NB4 (cell line): ENCODE data around the gene HEMK1.

Source experiments
- DNase-seq: peaks from one replicate; pipeline ENCODE4 v3.0.0; 2010; ENCODE audit warnings: low read depth
- H3K4me3 ChIP-seq: one replicate; pipeline ENCODE4 v1.5.1; 2011; ENCODE audit warnings: mild to moderate bottlenecking, low read depth, low read length, moderate library complexity
- MYC ChIP-seq: IDR thresholded peaks from 2 replicates; pipeline ENCODE4 v1.6.1; 2011; ENCODE audit warnings: low read depth, low read length
- POLR2A ChIP-seq: IDR thresholded peaks from 2 replicates; pipeline ENCODE4 v1.6.1; 2011; ENCODE audit warnings: mild to moderate bottlenecking; ENCODE audit not compliant: insufficient read length; ENCODE audit errors: extremely low read depth
- TF ChIP-seq, protein P1 (sequence below): IDR thresholded peaks from 2 replicates; pipeline ENCODE4 v1.6.1; 2011; ENCODE audit warnings: low read depth, low read length
- TF ChIP-seq, protein P2 (sequence below): IDR thresholded peaks from one replicate; pipeline ENCODE4 v1.5.1; 2012; ENCODE audit warnings: low read depth, low read length

Gene HEMK1

DNA sequence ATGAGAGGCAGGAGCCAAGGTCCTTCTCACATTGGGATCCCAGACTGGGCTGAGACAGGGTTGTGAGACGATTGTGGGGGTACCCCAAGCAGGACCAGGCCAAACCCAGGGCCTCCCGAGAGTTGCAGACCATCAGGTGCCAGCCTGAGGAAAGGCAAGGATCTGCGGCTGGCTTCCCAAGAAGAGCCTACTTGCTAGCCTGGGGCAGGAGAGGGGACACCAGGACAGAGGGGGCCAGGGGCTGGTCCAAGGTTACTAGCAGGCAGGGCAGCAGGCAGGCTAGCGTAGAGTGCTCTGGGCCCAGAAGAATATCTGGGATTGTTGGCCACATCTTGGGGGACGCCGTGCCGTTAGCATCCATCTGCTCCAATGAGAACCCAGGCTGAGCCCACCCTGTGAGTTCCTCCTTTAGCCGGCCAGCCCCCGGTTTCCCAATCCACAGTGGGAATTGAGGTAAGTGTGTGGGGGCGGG lies 41.7 kb downstream of the HEMK1 start:
- peak overlapping the region; percentile 94 for H3K4me3 ChIP-seq
- TF ChIP-seq POLR2A (no peak), MYC (no peak)
- TF ChIP-seq, protein P1, sequence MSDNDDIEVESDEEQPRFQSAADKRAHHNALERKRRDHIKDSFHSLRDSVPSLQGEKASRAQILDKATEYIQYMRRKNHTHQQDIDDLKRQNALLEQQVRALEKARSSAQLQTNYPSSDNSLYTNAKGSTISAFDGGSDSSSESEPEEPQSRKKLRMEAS, result no peak
- TF ChIP-seq, protein P2, sequence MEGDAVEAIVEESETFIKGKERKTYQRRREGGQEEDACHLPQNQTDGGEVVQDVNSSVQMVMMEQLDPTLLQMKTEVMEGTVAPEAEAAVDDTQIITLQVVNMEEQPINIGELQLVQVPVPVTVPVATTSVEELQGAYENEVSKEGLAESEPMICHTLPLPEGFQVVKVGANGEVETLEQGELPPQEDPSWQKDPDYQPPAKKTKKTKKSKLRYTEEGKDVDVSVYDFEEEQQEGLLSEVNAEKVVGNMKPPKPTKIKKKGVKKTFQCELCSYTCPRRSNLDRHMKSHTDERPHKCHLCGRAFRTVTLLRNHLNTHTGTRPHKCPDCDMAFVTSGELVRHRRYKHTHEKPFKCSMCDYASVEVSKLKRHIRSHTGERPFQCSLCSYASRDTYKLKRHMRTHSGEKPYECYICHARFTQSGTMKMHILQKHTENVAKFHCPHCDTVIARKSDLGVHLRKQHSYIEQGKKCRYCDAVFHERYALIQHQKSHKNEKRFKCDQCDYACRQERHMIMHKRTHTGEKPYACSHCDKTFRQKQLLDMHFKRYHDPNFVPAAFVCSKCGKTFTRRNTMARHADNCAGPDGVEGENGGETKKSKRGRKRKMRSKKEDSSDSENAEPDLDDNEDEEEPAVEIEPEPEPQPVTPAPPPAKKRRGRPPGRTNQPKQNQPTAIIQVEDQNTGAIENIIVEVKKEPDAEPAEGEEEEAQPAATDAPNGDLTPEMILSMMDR, result no peak
- no peak for DNase-seq

DNA sequence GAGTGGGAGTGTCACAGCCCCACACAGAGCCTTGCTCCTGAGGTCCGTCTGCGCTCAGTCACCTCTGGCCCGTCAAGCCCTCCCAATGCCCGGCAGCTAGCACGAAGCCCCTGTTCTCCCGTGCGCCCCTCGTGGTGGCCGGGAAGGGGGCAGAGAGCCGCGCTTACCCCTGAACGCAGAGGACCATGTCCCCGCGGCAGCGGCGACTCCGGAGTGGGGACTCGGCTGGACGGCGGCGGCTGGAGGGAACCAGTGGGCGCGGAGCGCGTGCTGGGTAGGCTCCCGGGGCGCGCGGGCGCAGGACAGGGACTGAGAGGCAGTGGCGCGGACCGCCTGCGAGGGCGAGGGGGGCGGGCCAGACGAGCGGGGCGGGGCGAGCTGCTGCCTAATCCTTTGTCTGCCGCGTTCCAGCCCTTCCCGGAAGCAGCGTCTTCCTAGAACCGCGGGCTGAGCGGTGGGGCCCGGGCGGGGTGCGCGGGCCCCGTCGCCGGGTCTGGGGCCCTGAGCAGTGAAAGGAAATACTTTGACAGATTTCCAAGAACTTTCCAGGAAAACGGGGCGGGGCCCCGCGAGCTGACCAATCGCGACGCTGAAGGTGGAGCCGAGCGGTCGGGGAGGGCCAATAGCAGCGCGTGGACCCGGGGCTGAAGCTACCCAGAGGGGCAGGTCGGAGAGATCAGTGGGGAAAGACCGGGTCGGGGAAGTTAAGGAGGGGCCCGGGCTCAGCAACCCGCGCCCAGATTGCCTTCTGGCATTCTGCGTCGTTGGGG lies 42.3 kb downstream of the HEMK1 start, which contains the start of gene CISH:
TSS of gene CISH (minus strand) at position 311 of the 770 bp plus-strand sequence. CDS start at position 187, 124 bp downstream.
- peak within 1 kb of the TSS; percentile 94 for H3K4me3 ChIP-seq
- peak; percentile 95 for DNase-seq
- TF ChIP-seq POLR2A (peak; percentile 75), MYC (peak; percentile 21; the same call in 1 of the 2 replicates)
- TF ChIP-seq, protein P1, result no peak
- TF ChIP-seq, protein P2, result peak; percentile 4

DNA sequence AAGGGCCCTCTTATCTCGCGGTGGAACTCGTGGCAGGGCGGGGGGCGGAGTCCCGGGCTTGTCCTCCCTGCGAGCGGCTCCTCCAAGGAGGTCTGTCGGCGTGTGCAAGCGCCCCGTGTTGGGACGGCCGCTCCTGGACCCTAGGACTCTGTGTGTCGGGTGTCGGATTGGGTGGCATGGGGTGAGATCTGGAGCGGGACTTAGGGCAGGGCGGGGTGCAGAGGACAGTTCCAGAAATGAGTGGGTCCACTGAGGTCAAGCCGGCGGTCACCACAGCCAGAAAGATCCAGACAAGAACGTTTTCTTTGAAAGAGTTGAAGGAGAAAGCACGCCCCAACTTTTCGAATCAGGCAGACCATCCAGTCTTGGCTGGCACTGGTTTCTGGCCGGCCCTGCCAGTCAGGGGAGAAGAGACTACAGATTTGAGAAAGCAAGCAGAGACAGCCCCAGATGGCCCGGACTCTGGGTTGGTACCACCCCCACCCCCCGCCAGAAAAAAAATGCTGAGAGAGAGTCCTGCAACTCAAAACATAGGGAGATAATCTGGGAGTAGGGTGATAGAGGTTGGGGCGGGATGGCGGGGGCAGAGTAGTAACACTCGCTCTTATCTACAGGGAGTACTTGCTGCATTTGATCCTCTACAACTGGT lies 43.0 kb downstream of the HEMK1 start:
- DNase-seq, result no peak
- TF ChIP-seq POLR2A (no peak), MYC (no peak)
- TF ChIP-seq, protein P2, result no peak
- TF ChIP-seq, protein P1, result peak; percentile 33; the same call in 1 of the 2 replicates
- H3K4me3 ChIP-seq, result peak overlapping the region; percentile 94

DNA sequence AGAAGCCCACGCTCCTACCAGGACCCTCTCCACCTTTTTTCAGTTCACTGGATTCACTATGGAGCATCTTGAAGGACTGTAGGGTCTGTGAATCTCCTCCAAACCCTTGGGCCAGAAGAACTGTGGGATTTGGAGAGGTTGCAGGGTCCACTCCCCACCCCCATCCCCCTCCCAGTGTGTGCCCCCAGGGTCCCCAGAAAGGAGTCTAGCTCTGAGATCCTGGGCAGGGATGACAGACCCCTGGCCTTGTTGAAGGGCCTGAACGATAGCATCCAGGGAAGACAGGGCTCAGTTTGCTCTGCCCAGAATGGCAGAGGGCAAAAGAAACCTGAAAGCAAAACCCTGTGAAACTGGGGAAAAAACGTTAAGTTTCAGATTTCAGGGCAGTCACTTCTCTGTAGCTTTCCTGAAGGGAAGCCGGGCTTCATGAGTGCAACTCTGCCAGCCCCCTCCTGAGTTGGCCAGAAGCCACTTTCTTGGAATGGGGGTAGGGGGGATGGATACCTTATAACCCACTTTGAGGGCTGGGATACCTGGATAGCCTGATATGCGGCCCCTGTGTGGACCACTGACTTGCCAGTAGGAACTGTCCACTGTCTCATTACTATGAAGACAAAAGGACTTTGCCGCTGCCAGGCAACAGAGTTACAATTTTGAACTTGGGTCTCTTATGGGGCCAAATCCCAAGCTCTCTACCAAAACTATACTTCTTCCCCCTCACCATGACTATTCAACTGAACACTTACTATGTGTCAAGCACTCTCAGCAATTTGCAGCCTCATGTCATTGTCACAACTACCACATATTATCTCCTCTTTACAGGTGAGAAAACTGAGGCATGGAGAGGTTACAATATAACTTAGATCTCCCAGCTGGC lies 43.9 kb downstream of the HEMK1 start:
- DNase-seq, result no peak
- no peak overlapping the region for H3K4me3 ChIP-seq
- TF ChIP-seq, protein P1, result no peak
- no peak for TF ChIP-seq MYC
- TF ChIP-seq, protein P2, result no peak
- no peak for TF ChIP-seq POLR2A

DNA sequence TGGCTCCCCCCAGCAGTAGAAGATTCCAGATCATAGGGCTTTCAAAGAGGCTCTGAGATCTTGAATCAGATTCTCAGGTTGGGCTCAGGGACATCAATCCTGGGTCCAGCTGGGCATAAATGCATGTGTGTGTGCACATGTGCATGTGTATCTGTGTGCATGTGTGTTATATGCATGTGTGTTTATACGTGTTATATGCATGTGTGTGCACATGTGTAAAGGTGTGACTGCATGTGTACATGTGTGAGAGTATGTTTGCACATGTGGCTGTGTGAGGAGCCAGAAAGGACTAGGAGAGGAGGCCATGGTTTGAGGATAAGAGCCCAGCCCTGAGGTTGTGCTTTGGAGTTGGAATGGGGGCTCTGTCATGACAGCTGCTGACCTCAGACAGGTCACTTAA lies 45.9 kb downstream of the HEMK1 start:
- DNase-seq, result no peak
- TF ChIP-seq POLR2A (no peak), MYC (no peak)
- TF ChIP-seq, protein P1, result peak; percentile 44; the same call in 1 of the 2 replicates
- TF ChIP-seq, protein P2, result no peak
- no peak overlapping the region for H3K4me3 ChIP-seq
